Calu3 (cell line): ENCODE measurements around the gene CTIF. TPM values are rescaled to one million over a fixed set of nuclear protein-coding genes. Genes with fewer than 3 reads are reported as not detected.

Experiments
- BruUV-seq: library from RNA; stranded (reverse); fragments of 400-500 nt; replicated peaks from 2 replicates; lab custom pipeline; 2021; lab: Mats Ljungman, UMichigan
- CTCF ChIA-PET: fragments of 300-600 bp; sonication (Branson Sonifier 250); formaldehyde crosslinking; loops from one replicate; lab custom pipeline; 2022; ENCODE audit warnings: antibody characterized with exemption; lab: Charles Lee
- DNase-seq: peaks from one replicate; pipeline ENCODE4 v3.0.0; 2022
- H3K27ac Mint-ChIP-seq: one replicate; pipeline ENCODE4 v1.8.0; 2022; ENCODE audit warnings: mixed read lengths; ENCODE audit not compliant: unreplicated experiment
- H3K27me3 Mint-ChIP-seq: one replicate; pipeline ENCODE4 v1.8.0; 2022; ENCODE audit warnings: mixed read lengths; ENCODE audit not compliant: unreplicated experiment
- H3K36me3 Mint-ChIP-seq: one replicate; pipeline ENCODE4 v1.8.0; 2022; ENCODE audit warnings: mild to moderate bottlenecking, moderate library complexity, mixed read lengths; ENCODE audit not compliant: insufficient read depth, unreplicated experiment
- H3K4me1 Mint-ChIP-seq: one replicate; pipeline ENCODE4 v1.8.0; 2022; ENCODE audit warnings: mild to moderate bottlenecking, low read depth, mixed read lengths; ENCODE audit not compliant: unreplicated experiment
- H3K4me3 Mint-ChIP-seq: one replicate; pipeline ENCODE4 v1.8.0; 2022; ENCODE audit warnings: mild to moderate bottlenecking, low read depth, moderate library complexity, mixed read lengths; ENCODE audit not compliant: unreplicated experiment
- H3K9me3 Mint-ChIP-seq: one replicate; pipeline ENCODE4 v1.8.0; 2022; ENCODE audit warnings: low read depth, mixed read lengths; ENCODE audit not compliant: unreplicated experiment
- intact Hi-C: fragments of 100-400 bp; cut with micrococcal nuclease; formaldehyde crosslinking; loops from one replicate; pipeline ENCODE4 v1.10.0; 2022; ENCODE audit not compliant: unreplicated experiment
- total RNA-seq: library from RNA; stranded (reverse); gene quantifications from 2 replicates; pipeline ENCODE4 v1.2.3, GENCODE V29; 2022
- TF ChIP-seq, protein P1 (sequence below): fragments of 200-600 bp; IDR thresholded peaks from one replicate; pipeline ENCODE4 v1.8.0; 2022; ENCODE audit warnings: antibody characterized with exemption; ENCODE audit not compliant: unreplicated experiment

CTIF gene
- total RNA-seq, 1 experiment from 2014 or later: 40.8 TPM

DNA sequence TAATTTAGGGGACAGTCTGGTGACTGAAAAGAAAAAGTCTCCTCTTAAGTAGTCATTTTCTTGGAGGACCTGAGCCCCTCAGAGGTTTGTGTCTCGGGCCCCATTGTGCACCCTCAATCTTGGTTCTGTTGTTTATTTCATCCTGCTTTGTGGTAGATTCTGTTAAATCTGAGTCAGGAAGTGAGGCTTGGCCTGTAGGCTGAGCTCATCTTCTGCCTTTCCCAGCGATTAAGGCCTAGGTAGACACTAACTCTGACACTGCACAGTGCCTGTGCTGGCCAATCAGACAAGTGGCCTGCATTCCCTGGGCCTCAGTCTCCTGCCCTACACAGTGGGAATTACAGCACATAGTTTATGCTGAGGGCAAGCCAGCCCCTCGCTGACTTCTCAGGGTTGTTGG, 80.2 kb downstream of the CTIF start:
- CTCF ChIA-PET: interaction anchor here (0.6 kb wide), 1 partner anchor 145 kb away, joined by 6 read pairs; no protein-coding TSS in a partner anchor
- DNase-seq: no peak
- TF ChIP-seq, protein P1, sequence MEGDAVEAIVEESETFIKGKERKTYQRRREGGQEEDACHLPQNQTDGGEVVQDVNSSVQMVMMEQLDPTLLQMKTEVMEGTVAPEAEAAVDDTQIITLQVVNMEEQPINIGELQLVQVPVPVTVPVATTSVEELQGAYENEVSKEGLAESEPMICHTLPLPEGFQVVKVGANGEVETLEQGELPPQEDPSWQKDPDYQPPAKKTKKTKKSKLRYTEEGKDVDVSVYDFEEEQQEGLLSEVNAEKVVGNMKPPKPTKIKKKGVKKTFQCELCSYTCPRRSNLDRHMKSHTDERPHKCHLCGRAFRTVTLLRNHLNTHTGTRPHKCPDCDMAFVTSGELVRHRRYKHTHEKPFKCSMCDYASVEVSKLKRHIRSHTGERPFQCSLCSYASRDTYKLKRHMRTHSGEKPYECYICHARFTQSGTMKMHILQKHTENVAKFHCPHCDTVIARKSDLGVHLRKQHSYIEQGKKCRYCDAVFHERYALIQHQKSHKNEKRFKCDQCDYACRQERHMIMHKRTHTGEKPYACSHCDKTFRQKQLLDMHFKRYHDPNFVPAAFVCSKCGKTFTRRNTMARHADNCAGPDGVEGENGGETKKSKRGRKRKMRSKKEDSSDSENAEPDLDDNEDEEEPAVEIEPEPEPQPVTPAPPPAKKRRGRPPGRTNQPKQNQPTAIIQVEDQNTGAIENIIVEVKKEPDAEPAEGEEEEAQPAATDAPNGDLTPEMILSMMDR: no peak
- H3K27ac Mint-ChIP-seq: no peak overlapping the region
- H3K4me3 Mint-ChIP-seq: no peak overlapping the region
- intact Hi-C loops: no loop called here
- peaks cover 10% of the 10 kb centered on the region for H3K4me1 Mint-ChIP-seq
- BruUV-seq: no TSS peak
- H3K36me3 Mint-ChIP-seq: no peaks in the 10 kb centered on the region
- H3K27me3 Mint-ChIP-seq: no peaks in the 10 kb centered on the region
- no peaks in the 10 kb centered on the region for H3K9me3 Mint-ChIP-seq

DNA sequence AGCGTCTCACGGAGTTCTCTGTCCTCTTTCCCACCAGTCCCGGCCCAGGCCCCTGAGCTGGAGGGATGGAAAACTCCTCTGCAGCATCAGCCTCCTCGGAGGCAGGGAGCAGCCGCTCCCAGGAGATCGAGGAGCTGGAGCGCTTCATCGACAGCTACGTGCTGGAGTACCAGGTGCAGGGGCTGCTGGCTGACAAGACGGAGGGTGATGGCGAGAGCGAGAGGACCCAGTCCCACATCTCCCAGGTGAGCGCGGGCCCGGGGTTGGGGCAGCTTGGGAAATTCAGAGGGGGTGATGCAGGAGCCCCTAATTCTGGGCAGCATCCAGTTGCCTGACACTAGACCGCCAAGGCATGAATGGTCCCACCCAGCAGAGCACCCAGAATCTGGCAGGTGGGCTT, 80.7 kb downstream of the CTIF start:
- no peak overlapping the region for H3K27ac Mint-ChIP-seq
- H3K4me1 Mint-ChIP-seq: peaks cover 10% of the 10 kb centered on the region
- CTCF ChIA-PET: no interaction called here
- H3K36me3 Mint-ChIP-seq: no peaks in the 10 kb centered on the region
- no peak overlapping the region for H3K4me3 Mint-ChIP-seq
- DNase-seq: no peak
- no TSS peak for BruUV-seq
- TF ChIP-seq, protein P1: no peak
- no peaks in the 10 kb centered on the region for H3K27me3 Mint-ChIP-seq
- intact Hi-C loops: no loop called here
- no peaks in the 10 kb centered on the region for H3K9me3 Mint-ChIP-seq

DNA sequence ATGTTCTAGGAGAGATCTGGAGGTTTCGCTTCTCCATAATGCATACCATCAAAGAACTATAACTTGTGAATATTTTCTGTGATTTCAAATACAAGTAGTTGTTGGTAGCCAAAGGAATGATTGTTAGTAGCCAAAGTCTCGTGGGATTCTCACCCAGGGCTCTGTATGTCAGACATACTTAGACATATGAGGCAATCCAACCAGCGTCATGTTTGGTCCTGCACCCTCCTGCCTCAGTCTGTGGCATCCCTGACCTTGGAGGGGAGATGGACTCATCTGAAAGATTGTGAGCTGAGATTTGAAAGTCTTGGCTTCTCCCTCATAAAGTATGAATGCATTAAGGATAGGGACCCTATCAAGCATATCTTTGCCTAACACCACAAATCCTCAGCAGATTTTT, 81.2 kb downstream of the CTIF start:
- no peaks in the 10 kb centered on the region for H3K27me3 Mint-ChIP-seq
- TF ChIP-seq, protein P1: no peak
- CTCF ChIA-PET: no interaction called here
- H3K9me3 Mint-ChIP-seq: no peaks in the 10 kb centered on the region
- H3K4me1 Mint-ChIP-seq: peaks cover 10% of the 10 kb centered on the region
- no peak overlapping the region for H3K27ac Mint-ChIP-seq
- no TSS peak for BruUV-seq
- H3K4me3 Mint-ChIP-seq: no peak overlapping the region
- DNase-seq: no peak
- H3K36me3 Mint-ChIP-seq: no peaks in the 10 kb centered on the region
- intact Hi-C loops: no loop called here

DNA sequence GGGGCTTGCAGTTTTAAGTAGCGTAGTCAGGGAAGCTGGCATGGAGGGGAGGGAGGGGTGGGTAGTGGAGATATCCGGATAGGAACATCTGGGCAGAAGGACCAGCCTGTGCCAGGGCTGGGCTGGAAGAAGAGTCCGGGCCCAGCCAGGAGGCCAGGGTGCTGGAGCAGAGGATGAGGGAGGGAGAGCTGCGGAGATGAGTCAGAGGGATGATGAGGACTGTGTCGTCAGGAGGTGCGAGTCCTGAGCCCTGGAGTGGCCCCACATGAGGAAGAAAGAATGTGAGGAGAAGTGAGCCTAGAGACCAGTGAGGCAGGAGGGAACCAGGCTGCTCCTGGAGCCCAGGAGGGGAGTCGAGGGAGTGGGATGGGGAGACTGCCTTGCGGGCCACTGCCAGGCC, 82.4 kb downstream of the CTIF start:
- Mint-ChIP-seq H3K4me3 (no peak overlapping the region), H3K4me1 (peaks cover 3% of the 10 kb centered on the region), H3K36me3 (no peaks in the 10 kb centered on the region), H3K9me3 (no peaks in the 10 kb centered on the region), H3K27ac (no peak overlapping the region), H3K27me3 (no peaks in the 10 kb centered on the region)
- intact Hi-C loops: no loop called here
- CTCF ChIA-PET: interaction anchor here (0.6 kb wide), 2 partner anchors 27 to 91 kb away, joined by 3 to 5 read pairs; no protein-coding TSS in a partner anchor
- no peak for DNase-seq
- BruUV-seq: no TSS peak
- TF ChIP-seq, protein P1: no peak
